Vagina (tissue), 2 donors: ENCODE measurements around the gene MAGEB6. TPM values are rescaled to one million over a fixed set of nuclear protein-coding genes. Genes with fewer than 3 reads are reported as not detected.
"Not testable (repeated sequence)": the region's sequence is repeated elsewhere in the genome, so short reads cannot be mapped to it uniquely, and the experiment has no call there.

Source experiments
- DNase-seq, 2 donors: peaks; one replicate each; pipeline ENCODE4 v3.0.0-alpha.2; 2017; ENCODE audit errors: extremely low spot score in 2 of 2
- H3K27ac ChIP-seq: fragments of 200-600 bp; sonication (generic); one replicate; pipeline ENCODE4 v1.5.1; 2019
- H3K27me3 ChIP-seq: fragments of 200-600 bp; sonication (generic); one replicate; pipeline ENCODE4 v1.5.1; 2019
- H3K36me3 ChIP-seq, 2 donors: fragments of 200-600 bp; sonication (generic); one replicate each; pipeline ENCODE4 v1.5.1; 2017 to 2019
- H3K4me1 ChIP-seq: fragments of 200-600 bp; sonication (generic); one replicate; pipeline ENCODE4 v1.5.1; 2019
- H3K4me3 ChIP-seq, 2 donors: fragments of 200-600 bp; sonication (generic); 1 replicate in 1 of 2; 2 replicates in 1 of 2; pipeline ENCODE4 v1.5.1; 2016 to 2019
- H3K9me3 ChIP-seq: fragments of 200-600 bp; sonication (generic); one replicate; pipeline ENCODE4 v1.5.1; 2019
- POLR2A ChIP-seq, 2 donors: fragments of 450-650 bp; IDR thresholded peaks; one replicate each; pipeline ENCODE4 v1.6.1; 2017; ENCODE audit warnings: antibody characterized with exemption in 2 of 2, mild to moderate bottlenecking in 2 of 2, moderate library complexity in 2 of 2
- POLR2AphosphoS5 ChIP-seq, 2 donors: sonication (generic); formaldehyde crosslinking; IDR thresholded peaks; one replicate each; pipeline ENCODE4 v1.9.0; 2017; ENCODE audit warnings: antibody characterized with exemption in 2 of 2, mild to moderate bottlenecking in 2 of 2, low read depth in 1 of 2; ENCODE audit not compliant: insufficient read depth in 1 of 2
- intact Hi-C: fragments of 100-400 bp; cut with DNase I; formaldehyde crosslinking; loops from one replicate; pipeline ENCODE4 v1.15.1; 2023
- total RNA-seq: library from RNA; depleted of rRNA; stranded (reverse); fragments of >200 nt; gene quantifications from one replicate; pipeline ENCODE4 v1.2.3, GENCODE V29; 2016
- TF ChIP-seq, protein P1 (sequence below), 3 experiments: fragments of 450-650 bp in 2 of 3; fragments of 200-600 bp in 1 of 3; sonication (generic) in 1 of 3; IDR thresholded peaks; one replicate each; pipeline ENCODE4 v1.5.1; 2017 to 2019; ENCODE audit warnings: antibody characterized with exemption in 3 of 3, mild to moderate bottlenecking in 2 of 3, moderate library complexity in 2 of 3

The MAGEB6 gene, protein sequence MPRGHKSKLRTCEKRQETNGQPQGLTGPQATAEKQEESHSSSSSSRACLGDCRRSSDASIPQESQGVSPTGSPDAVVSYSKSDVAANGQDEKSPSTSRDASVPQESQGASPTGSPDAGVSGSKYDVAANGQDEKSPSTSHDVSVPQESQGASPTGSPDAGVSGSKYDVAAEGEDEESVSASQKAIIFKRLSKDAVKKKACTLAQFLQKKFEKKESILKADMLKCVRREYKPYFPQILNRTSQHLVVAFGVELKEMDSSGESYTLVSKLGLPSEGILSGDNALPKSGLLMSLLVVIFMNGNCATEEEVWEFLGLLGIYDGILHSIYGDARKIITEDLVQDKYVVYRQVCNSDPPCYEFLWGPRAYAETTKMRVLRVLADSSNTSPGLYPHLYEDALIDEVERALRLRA
- total RNA-seq: not detected

DNA sequence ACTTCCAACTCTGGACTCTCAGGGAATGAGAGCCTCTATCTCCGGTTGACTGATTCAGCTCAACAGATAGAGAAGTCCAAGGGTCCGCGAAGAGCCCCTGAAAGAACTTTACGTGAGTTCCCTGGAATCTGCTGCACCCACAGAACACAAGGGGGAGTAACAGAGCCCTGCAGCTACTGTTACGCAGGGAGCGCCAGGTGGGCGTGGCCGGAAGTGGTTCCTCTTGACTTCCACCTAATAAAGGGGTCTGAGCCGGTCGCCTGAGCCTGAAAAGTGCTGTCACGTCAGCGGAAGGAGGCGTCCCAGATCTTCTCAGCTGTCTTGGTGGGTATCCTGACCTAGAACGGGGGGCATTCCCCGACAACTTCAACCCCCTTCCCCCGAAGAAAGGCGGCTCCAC is at the start of gene MAGEB6:
MAGEB6 (plus strand) TSS at position 237 of the 400 bp plus-strand sequence. CDS start 1,407 bp downstream, outside the sequence.
- no peak within 1 kb of the TSS for H3K27ac ChIP-seq
- no peaks in the 10 kb centered on the region for H3K36me3 ChIP-seq
- H3K4me1 ChIP-seq: no peaks in the 10 kb centered on the region
- intact Hi-C loops: no loop called here
- no peak for TF ChIP-seq POLR2AphosphoS5 (IDR thresholded peaks at IDR 0.05; ENCODE audit: insufficient read depth in 1 of 2, low read depth in 1 of 2)
- no peak for DNase-seq
- no peaks in the 10 kb centered on the region for H3K9me3 ChIP-seq
- no peak within 1 kb of the TSS for H3K4me3 ChIP-seq
- no peaks in the 10 kb centered on the region for H3K27me3 ChIP-seq

DNA sequence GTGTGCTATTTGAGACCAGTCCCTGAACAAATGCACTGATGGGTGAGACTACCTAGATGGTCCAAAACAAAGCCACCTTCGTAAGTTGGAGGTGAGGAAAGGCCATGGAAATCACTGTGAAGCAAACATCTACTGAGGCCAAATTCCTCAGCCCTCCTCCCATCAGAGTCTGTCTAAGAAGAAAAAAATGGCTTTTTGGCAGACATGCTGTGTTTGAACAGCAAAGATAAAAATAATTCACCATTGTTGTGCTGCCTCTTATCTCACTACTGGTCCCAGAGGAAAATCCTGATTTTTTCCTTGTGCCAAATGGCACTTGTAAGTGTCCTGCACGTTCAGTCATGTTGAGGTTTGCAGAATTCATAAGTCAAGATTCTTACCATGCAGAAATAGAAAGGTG is 46.2 kb upstream of the MAGEB6 start:
- H3K36me3 ChIP-seq: no peaks in the 10 kb centered on the region
- no peaks in the 10 kb centered on the region for H3K9me3 ChIP-seq
- no peak overlapping the region for H3K27ac ChIP-seq
- H3K4me3 ChIP-seq: no peak overlapping the region
- no peaks in the 10 kb centered on the region for H3K4me1 ChIP-seq
- DNase-seq: no peak
- intact Hi-C loops: no loop called here
- TF ChIP-seq POLR2AphosphoS5 (IDR thresholded peaks at IDR 0.05; ENCODE audit: insufficient read depth in 1 of 2, low read depth in 1 of 2) (no peak), POLR2A (IDR thresholded peaks at IDR 0.05) (no peak)
- TF ChIP-seq, protein P1, sequence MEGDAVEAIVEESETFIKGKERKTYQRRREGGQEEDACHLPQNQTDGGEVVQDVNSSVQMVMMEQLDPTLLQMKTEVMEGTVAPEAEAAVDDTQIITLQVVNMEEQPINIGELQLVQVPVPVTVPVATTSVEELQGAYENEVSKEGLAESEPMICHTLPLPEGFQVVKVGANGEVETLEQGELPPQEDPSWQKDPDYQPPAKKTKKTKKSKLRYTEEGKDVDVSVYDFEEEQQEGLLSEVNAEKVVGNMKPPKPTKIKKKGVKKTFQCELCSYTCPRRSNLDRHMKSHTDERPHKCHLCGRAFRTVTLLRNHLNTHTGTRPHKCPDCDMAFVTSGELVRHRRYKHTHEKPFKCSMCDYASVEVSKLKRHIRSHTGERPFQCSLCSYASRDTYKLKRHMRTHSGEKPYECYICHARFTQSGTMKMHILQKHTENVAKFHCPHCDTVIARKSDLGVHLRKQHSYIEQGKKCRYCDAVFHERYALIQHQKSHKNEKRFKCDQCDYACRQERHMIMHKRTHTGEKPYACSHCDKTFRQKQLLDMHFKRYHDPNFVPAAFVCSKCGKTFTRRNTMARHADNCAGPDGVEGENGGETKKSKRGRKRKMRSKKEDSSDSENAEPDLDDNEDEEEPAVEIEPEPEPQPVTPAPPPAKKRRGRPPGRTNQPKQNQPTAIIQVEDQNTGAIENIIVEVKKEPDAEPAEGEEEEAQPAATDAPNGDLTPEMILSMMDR (IDR thresholded peaks at IDR 0.05): no peak
- H3K27me3 ChIP-seq: no peaks in the 10 kb centered on the region

DNA sequence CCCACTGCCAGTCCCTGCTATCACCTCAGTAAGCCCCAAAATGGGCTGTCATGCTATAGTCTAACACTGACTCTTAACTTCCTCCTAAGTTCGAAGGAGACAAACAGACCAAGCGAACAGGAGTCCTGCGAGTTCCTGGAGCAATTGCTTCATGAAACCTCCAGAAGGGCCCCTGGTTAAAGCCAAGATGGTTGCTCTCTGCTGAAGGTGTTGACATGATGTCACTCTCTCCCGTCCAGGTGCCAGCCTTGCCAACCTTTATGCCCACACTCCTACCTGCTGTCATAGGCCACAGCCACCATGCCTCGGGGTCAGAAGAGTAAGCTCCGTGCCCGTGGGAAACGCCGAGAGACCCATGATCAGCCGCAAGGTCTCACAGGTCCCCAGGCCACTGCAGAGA is 31.9 kb upstream of the MAGEB6 start, which contains the start of gene MAGEB6B:
MAGEB6B (plus strand) TSS at position 301 of the 400 bp plus-strand sequence; CDS start at position 301, 0 bp downstream.
- Histone ChIP-seq H3K27me3 (no peaks in the 10 kb centered on the region), H3K4me1 (no peaks in the 10 kb centered on the region), H3K36me3 (no peaks in the 10 kb centered on the region), H3K27ac (no peak within 1 kb of the TSS), H3K4me3 (no peak within 1 kb of the TSS), H3K9me3 (no peaks in the 10 kb centered on the region)
- DNase-seq: no peak
- intact Hi-C loops: no loop called here
- TF ChIP-seq POLR2AphosphoS5 (IDR thresholded peaks at IDR 0.05; ENCODE audit: insufficient read depth in 1 of 2, low read depth in 1 of 2) (no peak), POLR2A (IDR thresholded peaks at IDR 0.05) (no peak)
- TF ChIP-seq, protein P1 (IDR thresholded peaks at IDR 0.05): no peak

DNA sequence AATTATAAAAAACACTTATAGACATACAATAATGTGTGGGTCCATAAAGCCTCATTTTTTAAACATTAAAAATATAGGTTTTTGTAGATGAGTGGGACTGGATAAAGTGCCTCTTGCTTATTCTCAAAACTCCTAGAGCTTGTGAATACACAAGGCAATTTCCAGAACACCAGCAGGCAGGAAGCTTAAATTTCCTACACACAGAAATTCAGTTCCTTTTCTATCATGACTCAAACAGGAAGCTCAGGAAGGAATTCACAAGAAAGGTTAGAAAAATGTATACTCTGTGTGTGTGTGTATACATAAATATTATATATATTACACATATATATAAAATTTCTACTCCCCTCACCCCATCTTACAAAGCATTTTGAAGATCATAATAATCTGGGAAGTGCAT is 11.3 kb downstream of the MAGEB6 start:
- intact Hi-C loops: no loop called here
- no peaks in the 10 kb centered on the region for H3K9me3 ChIP-seq
- H3K4me3 ChIP-seq: no peak overlapping the region
- H3K27me3 ChIP-seq: no peaks in the 10 kb centered on the region
- no peaks in the 10 kb centered on the region for H3K36me3 ChIP-seq
- TF ChIP-seq POLR2AphosphoS5 (IDR thresholded peaks at IDR 0.05; ENCODE audit: insufficient read depth in 1 of 2, low read depth in 1 of 2): no peak
- TF ChIP-seq, protein P1 (IDR thresholded peaks at IDR 0.05): no peak
- TF ChIP-seq POLR2A (IDR thresholded peaks at IDR 0.05): no peak
- no peak overlapping the region for H3K27ac ChIP-seq
- DNase-seq: no peak
- no peaks in the 10 kb centered on the region for H3K4me1 ChIP-seq

DNA sequence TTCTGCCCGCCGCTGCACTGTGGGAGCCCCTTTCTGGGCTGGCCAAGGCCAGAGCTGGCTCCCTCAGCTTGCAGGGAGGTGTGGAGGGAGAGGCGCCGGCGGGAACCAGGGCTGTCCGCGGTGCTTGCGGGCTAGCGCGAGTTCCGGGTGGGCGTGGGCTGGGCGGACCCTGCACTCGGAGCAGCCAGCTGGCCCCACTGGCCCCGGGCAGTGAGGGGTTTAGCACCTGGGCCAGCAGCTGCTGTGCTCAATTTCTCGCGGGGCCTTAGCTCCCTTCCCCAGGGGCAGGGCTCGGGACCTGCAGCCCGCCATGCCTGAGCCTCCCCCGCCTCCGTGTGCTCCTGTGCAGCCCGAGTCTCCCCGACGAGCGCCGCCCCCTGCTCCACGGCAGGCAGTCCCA is 12.5 kb downstream of the MAGEB6 start:
- H3K36me3 ChIP-seq, intact Hi-C loops, H3K27ac ChIP-seq, H3K27me3 ChIP-seq, H3K4me1 ChIP-seq, H3K9me3 ChIP-seq, DNase-seq, H3K4me3 ChIP-seq: not testable (repeated sequence)

DNA sequence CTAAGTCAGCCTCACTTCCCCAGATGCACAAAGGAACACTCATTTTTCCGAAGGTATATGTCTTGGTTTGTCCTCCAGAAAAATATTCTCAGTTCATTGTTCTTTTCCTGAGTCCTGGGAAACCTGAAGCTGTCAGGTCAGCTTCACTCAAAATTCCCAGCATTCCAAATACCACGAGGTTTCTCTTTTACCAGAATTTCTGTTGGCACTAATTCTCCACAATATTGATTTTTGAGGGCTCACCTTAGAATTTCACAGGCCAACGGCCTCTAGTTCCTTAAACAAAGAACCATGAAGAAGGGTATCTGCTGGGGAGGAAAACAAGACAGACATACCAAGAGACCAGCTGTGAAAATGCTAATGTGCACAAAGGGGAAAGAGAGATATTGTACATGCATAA is 15.8 kb downstream of the MAGEB6 start:
- Histone ChIP-seq H3K27ac (no peak overlapping the region), H3K4me1 (no peaks in the 10 kb centered on the region), H3K9me3 (no peaks in the 10 kb centered on the region), H3K4me3 (no peak overlapping the region), H3K27me3 (no peaks in the 10 kb centered on the region), H3K36me3 (no peaks in the 10 kb centered on the region)
- intact Hi-C loops: no loop called here
- DNase-seq: no peak
- TF ChIP-seq, protein P1 (IDR thresholded peaks at IDR 0.05): no peak
- TF ChIP-seq POLR2AphosphoS5 (IDR thresholded peaks at IDR 0.05; ENCODE audit: insufficient read depth in 1 of 2, low read depth in 1 of 2): no peak
- TF ChIP-seq POLR2A (IDR thresholded peaks at IDR 0.05): no peak
